ENCODE results near the gene TMEM181.

TMEM181 gene

DNA sequence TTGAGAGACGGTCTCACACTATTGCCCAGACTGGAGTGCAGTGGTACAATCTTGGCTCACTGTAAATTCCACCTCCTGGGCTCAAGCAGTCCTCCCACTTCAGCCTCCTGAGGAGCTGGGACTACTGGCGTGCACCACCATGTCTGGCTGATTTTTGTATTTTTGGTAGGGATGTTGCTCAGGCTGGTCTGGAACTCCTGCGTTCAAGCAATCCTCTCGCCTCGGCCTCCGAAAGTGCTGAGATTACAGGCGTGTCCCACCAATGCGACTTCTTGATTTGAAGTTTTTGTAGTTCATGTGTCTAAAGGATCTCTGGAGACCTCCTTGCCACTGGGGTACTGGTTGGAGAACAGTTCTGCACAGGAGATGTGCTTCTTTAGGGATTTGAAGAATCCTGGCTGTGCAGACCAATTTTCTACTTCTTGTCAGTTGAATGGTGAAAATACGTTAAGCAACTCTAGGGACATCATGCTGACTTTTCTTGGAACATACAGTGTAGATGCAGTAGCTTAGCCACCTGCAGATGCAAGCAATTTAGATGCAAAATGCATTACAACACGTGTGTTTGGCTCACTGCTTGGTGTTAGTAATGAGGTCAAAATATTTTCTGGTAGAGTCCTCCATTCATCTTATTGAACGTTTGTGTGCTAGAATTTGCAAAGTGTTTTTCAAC lies 118.2 kb downstream of the TMEM181 start:
- Histone ChIP-seq H3K27me3 (ENCODE audit: control insufficient read depth in 5 of 5, insufficient read depth in 4 of 5, low read length in 5 of 5) (no peaks in the 10 kb centered on the region), H3K4me3 (ENCODE audit: low read depth in 1 of 5, low read length in 5 of 5) (no peak overlapping the region)

DNA sequence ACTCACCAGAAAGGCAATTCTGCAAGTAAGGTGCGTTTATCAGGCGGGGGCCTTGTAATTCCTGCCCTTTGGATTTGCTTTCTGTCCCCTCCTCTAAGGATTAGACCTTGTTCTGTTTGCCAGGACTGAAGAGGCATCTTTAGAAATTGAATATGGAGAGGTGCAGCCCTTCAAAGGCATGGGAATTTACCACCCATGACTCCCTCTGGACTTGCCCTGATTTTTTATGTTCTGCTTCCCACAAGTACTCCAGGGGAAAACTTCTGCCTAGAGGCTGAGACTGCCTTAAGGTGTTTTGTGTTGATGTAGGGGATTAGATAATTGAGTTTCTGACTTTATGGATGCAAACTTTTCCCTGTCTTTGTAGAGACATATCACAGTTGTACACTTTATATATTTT lies 120.1 kb downstream of the TMEM181 start:
- H3K36me3 ChIP-seq (ENCODE audit: control insufficient read depth in 5 of 5, insufficient read depth in 5 of 5, low read length in 5 of 5) = no peaks in the 10 kb centered on the region
- H3K4me3 ChIP-seq (ENCODE audit: low read depth in 1 of 5, low read length in 5 of 5) = no peak overlapping the region
- no peak overlapping the region for H3K27ac ChIP-seq (ENCODE audit: low read depth, low read length)

More for the DNA sequence above, 118.2 kb downstream of the TMEM181 start:
- Histone ChIP-seq H3K9ac (ENCODE audit: low read length in 5 of 5) (no peak overlapping the region), H3K4me1 (ENCODE audit: control insufficient read depth in 5 of 5, insufficient read depth in 5 of 5, low read length in 5 of 5) (peaks cover 0 to 5% (median 3%) of the 10 kb centered on the region in 5 donors), H3K27ac (ENCODE audit: low read depth, low read length) (no peak overlapping the region), H3K9me3 (ENCODE audit: control insufficient read depth in 5 of 5, low read length in 5 of 5) (no peaks in the 10 kb centered on the region), H3K36me3 (ENCODE audit: control insufficient read depth in 5 of 5, insufficient read depth in 5 of 5, low read length in 5 of 5) (no peaks in the 10 kb centered on the region)

DNA sequence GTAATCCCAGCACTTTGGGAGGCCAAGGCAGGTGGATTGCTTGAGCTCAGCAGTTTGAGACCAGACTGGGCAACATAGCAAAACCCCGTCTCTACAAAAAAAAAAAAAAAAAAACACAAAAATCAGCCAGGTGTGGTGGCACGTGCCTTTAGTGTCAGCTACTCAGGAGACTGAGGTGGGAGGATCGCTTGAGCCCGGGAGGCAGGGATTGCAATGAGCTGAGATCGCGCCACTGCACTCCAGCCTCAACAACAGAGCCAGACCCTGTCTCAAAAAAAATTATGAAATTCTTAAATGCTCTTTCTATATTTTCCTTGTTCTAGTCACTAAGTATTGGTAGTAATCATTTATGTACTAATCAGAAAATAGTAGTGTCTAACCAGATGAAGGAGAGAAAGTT lies 120.6 kb downstream of the TMEM181 start:
- Histone ChIP-seq H3K4me1 (ENCODE audit: control insufficient read depth in 5 of 5, insufficient read depth in 5 of 5, low read length in 5 of 5) (peaks cover 0 to 22% (median 12%) of the 10 kb centered on the region in 5 donors), H3K4me3 (ENCODE audit: low read depth in 1 of 5, low read length in 5 of 5) (no peak overlapping the region), H3K9ac (ENCODE audit: low read length in 5 of 5) (no peak overlapping the region), H3K36me3 (ENCODE audit: control insufficient read depth in 5 of 5, insufficient read depth in 5 of 5, low read length in 5 of 5) (no peaks in the 10 kb centered on the region), H3K27me3 (ENCODE audit: control insufficient read depth in 5 of 5, insufficient read depth in 4 of 5, low read length in 5 of 5) (no peaks in the 10 kb centered on the region), H3K27ac (ENCODE audit: low read depth, low read length) (no peak overlapping the region), H3K9me3 (ENCODE audit: control insufficient read depth in 5 of 5, low read length in 5 of 5) (no peaks in the 10 kb centered on the region)

More for the DNA sequence above, 120.1 kb downstream of the TMEM181 start:
- Histone ChIP-seq H3K9ac (ENCODE audit: low read length in 5 of 5) (no peak overlapping the region), H3K9me3 (ENCODE audit: control insufficient read depth in 5 of 5, low read length in 5 of 5) (no peaks in the 10 kb centered on the region), H3K4me1 (ENCODE audit: control insufficient read depth in 5 of 5, insufficient read depth in 5 of 5, low read length in 5 of 5) (peaks cover 0 to 18% (median 12%) of the 10 kb centered on the region in 5 donors), H3K27me3 (ENCODE audit: control insufficient read depth in 5 of 5, insufficient read depth in 4 of 5, low read length in 5 of 5) (no peaks in the 10 kb centered on the region)

DNA sequence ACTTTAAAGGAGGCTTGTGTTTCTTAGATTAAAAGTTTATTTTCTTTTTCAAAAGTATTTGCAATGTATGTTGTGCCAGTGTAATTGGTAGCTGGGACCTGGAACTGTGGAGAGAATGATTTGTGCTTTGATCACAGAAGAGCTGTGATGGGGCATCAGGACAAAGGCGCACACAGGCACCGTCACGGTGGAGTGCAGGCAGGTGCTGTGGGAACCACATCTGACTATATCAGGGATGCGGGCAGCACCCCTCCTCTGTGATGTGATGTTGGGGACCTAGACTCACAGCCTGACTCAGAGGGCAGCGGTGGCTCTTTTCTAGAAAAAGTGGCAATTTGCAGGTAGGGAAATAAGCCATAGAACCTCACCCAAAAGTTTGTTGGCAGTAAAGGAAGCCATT lies 124.4 kb downstream of the TMEM181 start:
- Histone ChIP-seq H3K27me3 (ENCODE audit: control insufficient read depth in 5 of 5, insufficient read depth in 4 of 5, low read length in 5 of 5) (no peaks in the 10 kb centered on the region), H3K36me3 (ENCODE audit: control insufficient read depth in 5 of 5, insufficient read depth in 5 of 5, low read length in 5 of 5) (no peaks in the 10 kb centered on the region), H3K4me3 (ENCODE audit: low read depth in 1 of 5, low read length in 5 of 5) (peak overlapping the region in 1 of 5 donors; percentile 30), H3K27ac (ENCODE audit: low read depth, low read length) (no peak overlapping the region), H3K9ac (ENCODE audit: low read length in 5 of 5) (no peak overlapping the region), H3K4me1 (ENCODE audit: control insufficient read depth in 5 of 5, insufficient read depth in 5 of 5, low read length in 5 of 5) (peaks cover 2 to 35% (median 16%) of the 10 kb centered on the region in 5 donors), H3K9me3 (ENCODE audit: control insufficient read depth in 5 of 5, low read length in 5 of 5) (peaks cover 0 to 2% (median 0%) of the 10 kb centered on the region in 5 donors)

DNA sequence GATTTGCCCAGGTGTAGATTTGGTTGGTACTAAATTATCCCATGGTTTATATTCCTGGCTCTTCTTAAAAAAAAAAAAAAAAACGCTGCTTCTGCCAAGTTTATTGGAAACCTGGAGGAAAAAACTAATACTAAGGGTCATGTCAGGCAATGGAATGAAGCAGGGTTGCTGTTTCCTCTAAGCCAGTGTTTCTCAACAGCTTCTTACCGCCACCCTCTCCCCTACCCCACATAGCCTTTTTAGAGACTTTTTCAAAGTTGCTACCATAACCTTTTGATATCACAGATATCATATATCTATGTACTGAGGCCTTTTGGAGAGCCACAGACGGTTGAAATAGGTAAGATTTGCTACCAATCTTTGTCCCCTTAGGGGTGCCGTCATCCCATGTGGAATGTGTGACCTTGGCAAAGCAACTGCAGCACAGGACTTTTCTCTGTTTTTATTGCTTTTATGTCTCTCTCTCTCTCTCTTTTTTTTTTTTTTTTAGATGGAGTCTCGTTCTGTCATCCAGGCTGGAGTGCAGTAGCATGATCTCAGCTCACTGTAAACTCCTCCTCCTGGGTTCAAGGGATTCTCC lies 124.9 kb downstream of the TMEM181 start:
- Histone ChIP-seq H3K4me1 (ENCODE audit: control insufficient read depth in 5 of 5, insufficient read depth in 5 of 5, low read length in 5 of 5) (peaks cover 2 to 35% (median 16%) of the 10 kb centered on the region in 5 donors), H3K27ac (ENCODE audit: low read depth, low read length) (peak overlapping the region; percentile 67), H3K9ac (ENCODE audit: low read length in 5 of 5) (peak overlapping the region in 2 of 5 donors; percentile 60 to 81), H3K4me3 (ENCODE audit: low read depth in 1 of 5, low read length in 5 of 5) (no peak overlapping the region), H3K9me3 (ENCODE audit: control insufficient read depth in 5 of 5, low read length in 5 of 5) (peaks cover 0 to 2% (median 0%) of the 10 kb centered on the region in 5 donors), H3K36me3 (ENCODE audit: control insufficient read depth in 5 of 5, insufficient read depth in 5 of 5, low read length in 5 of 5) (no peaks in the 10 kb centered on the region), H3K27me3 (ENCODE audit: control insufficient read depth in 5 of 5, insufficient read depth in 4 of 5, low read length in 5 of 5) (no peaks in the 10 kb centered on the region)
